Upper lobe of left lung (tissue), 4 donors: ENCODE measurements around the gene ARL5C.

Experiments used
- EP300 ChIP-seq, 4 donors: sonication (generic); formaldehyde crosslinking; IDR thresholded peaks; one replicate each; pipeline ENCODE4 v1.5.1; 2017; ENCODE audit warnings: antibody characterized with exemption in 4 of 4, control low read depth in 2 of 4
- POLR2A ChIP-seq, 4 donors: fragments of 450-650 bp; IDR thresholded peaks; one replicate each; pipeline ENCODE4 v1.5.1; 2016 to 2017; ENCODE audit warnings: antibody characterized with exemption in 4 of 4, mild to moderate bottlenecking in 2 of 4
- TF ChIP-seq, protein P1 (sequence below), 6 experiments: fragments of 450-650 bp in 4 of 6; fragments of 200-600 bp in 2 of 6; sonication (generic) in 2 of 6; IDR thresholded peaks; one replicate each; pipeline ENCODE4 v1.5.1; 2016 to 2019; ENCODE audit warnings: antibody characterized with exemption in 6 of 6

DNA sequence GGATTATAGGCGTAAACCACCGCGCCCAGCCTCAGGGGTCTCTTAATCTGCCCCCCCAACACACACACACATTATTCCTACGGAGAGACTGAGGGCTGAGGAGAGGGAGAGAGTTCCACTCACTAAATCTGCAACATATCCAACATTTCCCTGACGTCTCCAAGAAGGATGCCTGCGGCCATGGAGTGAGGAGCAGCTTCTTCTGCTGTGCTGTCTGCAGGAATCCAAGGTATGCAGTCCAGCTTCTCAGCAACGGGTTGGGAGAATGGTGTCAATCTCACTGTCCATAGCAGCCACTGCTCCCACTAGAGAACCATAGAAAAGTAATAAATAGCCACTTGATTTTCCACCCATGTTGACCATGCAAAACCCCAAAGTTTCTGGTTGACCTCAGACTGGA, 9.5 kb downstream of the ARL5C start:
- TF ChIP-seq POLR2A (IDR thresholded peaks at IDR 0.05) = no peak
- TF ChIP-seq, protein P1, sequence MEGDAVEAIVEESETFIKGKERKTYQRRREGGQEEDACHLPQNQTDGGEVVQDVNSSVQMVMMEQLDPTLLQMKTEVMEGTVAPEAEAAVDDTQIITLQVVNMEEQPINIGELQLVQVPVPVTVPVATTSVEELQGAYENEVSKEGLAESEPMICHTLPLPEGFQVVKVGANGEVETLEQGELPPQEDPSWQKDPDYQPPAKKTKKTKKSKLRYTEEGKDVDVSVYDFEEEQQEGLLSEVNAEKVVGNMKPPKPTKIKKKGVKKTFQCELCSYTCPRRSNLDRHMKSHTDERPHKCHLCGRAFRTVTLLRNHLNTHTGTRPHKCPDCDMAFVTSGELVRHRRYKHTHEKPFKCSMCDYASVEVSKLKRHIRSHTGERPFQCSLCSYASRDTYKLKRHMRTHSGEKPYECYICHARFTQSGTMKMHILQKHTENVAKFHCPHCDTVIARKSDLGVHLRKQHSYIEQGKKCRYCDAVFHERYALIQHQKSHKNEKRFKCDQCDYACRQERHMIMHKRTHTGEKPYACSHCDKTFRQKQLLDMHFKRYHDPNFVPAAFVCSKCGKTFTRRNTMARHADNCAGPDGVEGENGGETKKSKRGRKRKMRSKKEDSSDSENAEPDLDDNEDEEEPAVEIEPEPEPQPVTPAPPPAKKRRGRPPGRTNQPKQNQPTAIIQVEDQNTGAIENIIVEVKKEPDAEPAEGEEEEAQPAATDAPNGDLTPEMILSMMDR (IDR thresholded peaks at IDR 0.05) = no peak
- no peak for TF ChIP-seq EP300 (IDR thresholded peaks at IDR 0.05)
